HCT116 (cell line): ENCODE results near the gene CACNG8.

Experiments used
- EZH2 ChIP-seq: fragments of 200-600 bp; sonication (generic); IDR thresholded peaks from 2 replicates; pipeline ENCODE4 v1.6.1; 2017; ENCODE audit warnings: antibody characterized with exemption, mixed run types
- JUND ChIP-seq: IDR thresholded peaks from 2 replicates; pipeline ENCODE4 v1.6.1; 2012
- POLR2AphosphoS5 ChIP-seq: IDR thresholded peaks from 2 replicates; pipeline ENCODE4 v1.6.1; 2011; ENCODE audit warnings: mild to moderate bottlenecking, low read depth, low read length, moderate library complexity
- YY1 ChIP-seq: IDR thresholded peaks from 2 replicates; pipeline ENCODE4 v1.6.1; 2011; ENCODE audit warnings: low read length, low read depth, moderate library complexity, mild to moderate bottlenecking; ENCODE audit not compliant: insufficient replicate concordance; ENCODE audit errors: extremely low read depth
- ZFX ChIP-seq: fragments of 450-650 bp; IDR thresholded peaks from 2 replicates; pipeline ENCODE4 v1.6.1; 2017
- TF ChIP-seq, protein P1 (sequence below), 3 experiments: fragments of 200-600 bp in 1 of 3; sonication (generic) in 1 of 3; IDR thresholded peaks in 2 of 3; conservative IDR thresholded peaks in 1 of 3; 2 replicates each; pipeline ENCODE4 v1.5.1; 2012 to 2017; ENCODE audit warnings: low read depth in 2 of 3, low read length in 2 of 3, antibody characterized with exemption in 1 of 3, borderline replicate concordance in 1 of 3, control low read depth in 1 of 3, mild to moderate bottlenecking in 1 of 3, mixed read lengths in 1 of 3, mixed run types in 1 of 3, moderate library complexity in 1 of 3; ENCODE audit not compliant: insufficient read depth in 1 of 3
- TF ChIP-seq, protein P2 (sequence below): IDR thresholded peaks from 2 replicates; pipeline ENCODE4 v1.6.1; 2012

GRCh38 chr19:53988981-53989380, 26.2 kb downstream of the CACNG8 start:
- TF ChIP-seq EZH2 (no peak), POLR2AphosphoS5 (no peak), JUND (no peak), ZFX (no peak), YY1 (no peak)
- TF ChIP-seq, protein P1, sequence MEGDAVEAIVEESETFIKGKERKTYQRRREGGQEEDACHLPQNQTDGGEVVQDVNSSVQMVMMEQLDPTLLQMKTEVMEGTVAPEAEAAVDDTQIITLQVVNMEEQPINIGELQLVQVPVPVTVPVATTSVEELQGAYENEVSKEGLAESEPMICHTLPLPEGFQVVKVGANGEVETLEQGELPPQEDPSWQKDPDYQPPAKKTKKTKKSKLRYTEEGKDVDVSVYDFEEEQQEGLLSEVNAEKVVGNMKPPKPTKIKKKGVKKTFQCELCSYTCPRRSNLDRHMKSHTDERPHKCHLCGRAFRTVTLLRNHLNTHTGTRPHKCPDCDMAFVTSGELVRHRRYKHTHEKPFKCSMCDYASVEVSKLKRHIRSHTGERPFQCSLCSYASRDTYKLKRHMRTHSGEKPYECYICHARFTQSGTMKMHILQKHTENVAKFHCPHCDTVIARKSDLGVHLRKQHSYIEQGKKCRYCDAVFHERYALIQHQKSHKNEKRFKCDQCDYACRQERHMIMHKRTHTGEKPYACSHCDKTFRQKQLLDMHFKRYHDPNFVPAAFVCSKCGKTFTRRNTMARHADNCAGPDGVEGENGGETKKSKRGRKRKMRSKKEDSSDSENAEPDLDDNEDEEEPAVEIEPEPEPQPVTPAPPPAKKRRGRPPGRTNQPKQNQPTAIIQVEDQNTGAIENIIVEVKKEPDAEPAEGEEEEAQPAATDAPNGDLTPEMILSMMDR (IDR thresholded peaks at IDR 0.05 in 2 of 3, conservative IDR thresholded peaks at IDR 0.05 in 1 of 3; ENCODE audit: borderline replicate concordance in 1 of 3, insufficient read depth in 1 of 3, low read depth in 2 of 3, low read length in 2 of 3) = no peak
- TF ChIP-seq, protein P2, sequence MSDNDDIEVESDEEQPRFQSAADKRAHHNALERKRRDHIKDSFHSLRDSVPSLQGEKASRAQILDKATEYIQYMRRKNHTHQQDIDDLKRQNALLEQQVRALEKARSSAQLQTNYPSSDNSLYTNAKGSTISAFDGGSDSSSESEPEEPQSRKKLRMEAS = no peak
